T-cell (primary cell): ENCODE measurements around the gene RAP2C. TPM values are rescaled to one million over a fixed set of nuclear protein-coding genes. Genes with fewer than 3 reads are reported as not detected.
A peak's percentile ranks its signal among the peaks of the same experiment; 100 is the strongest.

Experiments
- ATAC-seq, 4 experiments: fragments of 200-7000 bp in 3 of 4; fragments of 150-1000 bp in 1 of 4; cut with Tn5 transposase; replicated peaks in 1 of 4; 1 replicate in 3 of 4; 2 replicates in 1 of 4; pipeline ENCODE4 v1.10.0; 2021; ENCODE audit warnings: moderate library complexity in 3 of 4, mild to moderate bottlenecking in 2 of 4, moderate number of reproducible peaks in 1 of 4
- CTCF ChIA-PET, 2 donors: fragments of 300-600 bp; sonication (Branson Sonifier 250); formaldehyde crosslinking; loops; one replicate each; lab custom pipeline; 2022; ENCODE audit warnings: antibody characterized with exemption in 2 of 2; lab: Charles Lee
- POLR2A ChIA-PET, 2 donors: fragments of 300-600 bp; sonication (Branson Sonifier 250); formaldehyde crosslinking; loops; one replicate each; lab custom pipeline; 2022; ENCODE audit warnings: antibody characterized with exemption in 2 of 2; lab: Charles Lee
- DNase-seq, 35 experiments: peaks; one replicate each; pipeline versions ENCODE4 v3.0.0 to v3.0.0-alpha.2; 2013 to 2023
- H3K27ac ChIP-seq: one replicate; pipeline ENCODE4 v1.5.1; 2013; ENCODE audit warnings: low read length
- H3K27me3 ChIP-seq, 2 experiments: replicated peaks in 1 of 2; 1 replicate in 1 of 2; 2 replicates in 1 of 2; pipeline versions ENCODE4 v1.6.1 to v1.7.0; 2013; ENCODE audit warnings: low read length in 1 of 2, mixed read lengths in 1 of 2; ENCODE audit not compliant: control insufficient read depth in 2 of 2, insufficient read depth in 2 of 2; ENCODE audit errors: extremely low read depth in 1 of 2
- H3K36me3 ChIP-seq, 2 donors: 1 replicate in 1 of 2; 2 replicates in 1 of 2; pipeline versions ENCODE4 v1.6.1 to v1.7.0; 2013; ENCODE audit warnings: low read length in 1 of 2; ENCODE audit not compliant: control insufficient read depth in 2 of 2, insufficient read depth in 1 of 2; ENCODE audit errors: extremely low read depth in 1 of 2
- H3K4me1 ChIP-seq, 2 experiments: 1 replicate in 1 of 2; 2 replicates in 1 of 2; pipeline versions ENCODE4 v1.6.1 to v1.7.0; 2013; ENCODE audit warnings: low read length in 2 of 2, mixed read lengths in 1 of 2; ENCODE audit not compliant: insufficient read depth in 2 of 2, control insufficient read depth in 1 of 2; ENCODE audit errors: extremely low read depth in 1 of 2
- H3K4me3 ChIP-seq, 2 donors: 1 replicate in 1 of 2; 2 replicates in 1 of 2; pipeline versions ENCODE4 v1.5.1 to v1.7.0; 2013; ENCODE audit warnings: mild to moderate bottlenecking in 2 of 2, low read length in 1 of 2, moderate library complexity in 1 of 2; ENCODE audit not compliant: control insufficient read depth in 1 of 2; ENCODE audit errors: extremely low read depth in 1 of 2
- H3K9me3 ChIP-seq: 2 replicates; pipeline ENCODE4 v1.7.0; 2013
- H3K27ac Mint-ChIP-seq, 2 donors: one replicate each; pipeline ENCODE4 v1.8.0; 2020 to 2021; ENCODE audit warnings: mild to moderate bottlenecking in 2 of 2, mixed read lengths in 2 of 2
- H3K27me3 Mint-ChIP-seq, 2 donors: one replicate each; pipeline ENCODE4 v1.8.0; 2021 to 2022; ENCODE audit warnings: mixed read lengths in 2 of 2
- H3K36me3 Mint-ChIP-seq: one replicate; pipeline ENCODE4 v1.8.0; 2021; ENCODE audit warnings: mixed read lengths
- H3K4me1 Mint-ChIP-seq, 3 donors: one replicate each; pipeline ENCODE4 v1.8.0; 2020 to 2022; ENCODE audit warnings: mixed read lengths in 3 of 3, mild to moderate bottlenecking in 1 of 3
- H3K4me3 Mint-ChIP-seq, 3 donors: one replicate each; pipeline ENCODE4 v1.8.0; 2020 to 2022; ENCODE audit warnings: mild to moderate bottlenecking in 3 of 3, mixed read lengths in 3 of 3, moderate library complexity in 3 of 3
- H3K9me3 Mint-ChIP-seq, 3 donors: one replicate each; pipeline ENCODE4 v1.8.0; 2020 to 2022; ENCODE audit warnings: mixed read lengths in 3 of 3
- WGBS: methylation state at CpG from one replicate; pipeline ENCODE4 v1.1.5; 2013; ENCODE audit warnings: missing lambda C conversion rate; ENCODE audit not compliant: insufficient coverage; 5-methylcytosine and 5-hydroxymethylcytosine counted together
- total RNA-seq, 35 experiments: library from RNA in 6 of 35; stranded (reverse) in 6 of 35; fragments of 120-200 nt in 1 of 35; gene quantifications; one replicate each; pipeline versions ENCODE4 v1.2.1 to v1.2.4 and lab custom pipeline; 2013 to 2026

RAP2C gene
- total RNA-seq, 5 donors from 2014 or later (not counting 1 experiment from before 2014, with no cell fraction given): 22.5 to 43.0 (median 26.8) TPM

DNA sequence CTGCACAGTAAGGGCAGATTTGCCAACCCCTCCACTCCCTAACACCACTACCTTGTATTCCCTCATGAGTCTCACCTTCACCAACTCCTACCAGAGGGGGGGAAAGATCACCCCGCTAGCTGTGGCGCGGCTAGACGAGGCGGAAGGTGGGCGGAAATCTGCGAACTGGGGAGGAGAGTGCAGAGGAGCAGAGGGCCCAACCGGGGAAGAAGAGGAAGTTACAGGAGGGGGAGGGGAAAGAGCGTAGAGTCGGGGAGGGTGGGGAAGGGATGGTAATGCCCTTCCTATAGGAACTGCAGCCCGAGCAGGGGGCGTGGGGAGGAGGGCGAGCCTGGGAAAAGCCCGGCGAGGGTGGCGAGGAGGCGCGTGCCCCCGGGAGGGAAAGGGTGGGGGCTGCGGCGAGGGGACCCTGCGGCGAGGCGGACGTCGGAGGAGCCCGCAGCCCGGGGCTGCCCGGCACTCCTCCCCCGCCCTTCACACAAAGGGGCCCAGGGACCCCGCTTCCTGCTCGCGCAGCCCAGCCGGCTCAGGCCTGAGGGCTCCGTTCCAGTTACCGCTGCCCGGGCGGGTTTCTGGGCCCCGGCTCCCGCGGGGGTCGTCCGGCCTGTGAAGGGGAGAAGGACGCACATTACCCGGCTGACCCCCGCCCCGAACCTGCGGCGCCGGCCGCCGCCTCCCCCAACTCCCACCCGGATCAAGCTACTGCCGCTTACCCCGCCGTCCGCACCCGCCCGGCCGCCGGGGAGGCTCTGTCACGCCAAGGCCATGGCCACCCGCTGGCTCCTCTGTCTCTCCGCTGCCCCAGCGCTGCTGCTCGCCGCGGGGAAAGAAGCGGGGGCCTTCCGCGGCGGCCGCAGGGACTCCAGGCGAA is 1.8 kb downstream of the RAP2C start:
- Histone ChIP-seq H3K27me3 (no peaks in the 10 kb centered on the region), H3K4me3 (peak overlapping the region; percentile 69 to 80), H3K36me3 (peaks cover 0 to 4% of the 10 kb centered on the region in 2 donors), H3K4me1 (peaks cover 15 to 26% of the 10 kb centered on the region in 2 experiments), H3K9me3 (no peaks in the 10 kb centered on the region), H3K27ac (peak overlapping the region; percentile 96)
- 0% methylated on average over 10 of the region's 74 CpGs for WGBS
- Mint-ChIP-seq H3K4me3 (peak overlapping the region; percentile 87 to 94 (median 90)), H3K27ac (peak overlapping the region; percentile 86 to 93), H3K9me3 (no peaks in the 10 kb centered on the region), H3K4me1 (peaks cover 32 to 42% (median 42%) of the 10 kb centered on the region in 3 donors), H3K36me3 (peaks cover 16% of the 10 kb centered on the region), H3K27me3 (peaks cover 0 to 10% of the 10 kb centered on the region in 2 donors)
- ATAC-seq (peak; percentile 75 to 83 (median 76)), DNase-seq (peak; percentile 43 to 88 (median 73))
- CTCF ChIA-PET: interaction anchor here in 1 of 2 donors (0.9 kb wide), 1 partner anchor 376 kb away, joined by 5 read pairs; no protein-coding TSS in a partner anchor
- POLR2A ChIA-PET: interaction anchor here (0.6 kb wide), 3 partner anchors 143 to 390 kb away, joined by 3 to 5 read pairs (median 3); no protein-coding TSS in a partner anchor

- peaks cover 15 to 28% of the 10 kb centered on the region in 2 experiments for H3K4me1 ChIP-seq
- Mint-ChIP-seq H3K27me3 (peaks cover 0 to 8% of the 10 kb centered on the region in 2 donors), H3K9me3 (no peaks in the 10 kb centered on the region), H3K27ac (peak overlapping the region; percentile 86 to 93), H3K4me3 (peak overlapping the region; percentile 87 to 94 (median 90)), H3K4me1 (peaks cover 35 to 48% (median 46%) of the 10 kb centered on the region in 3 donors), H3K36me3 (peaks cover 19% of the 10 kb centered on the region)
- peak overlapping the region; percentile 69 to 80 for H3K4me3 ChIP-seq
- no peaks in the 10 kb centered on the region for H3K9me3 ChIP-seq
- peak overlapping the region; percentile 96 for H3K27ac ChIP-seq
- POLR2A ChIA-PET: no interaction called here
- no peaks in the 10 kb centered on the region for H3K27me3 ChIP-seq
- peak in 23 of 35 experiments; percentile 4 to 75 (median 24) for DNase-seq
- peak; percentile 38 to 68 (median 50) for ATAC-seq
- peaks cover 0 to 4% of the 10 kb centered on the region in 2 donors for H3K36me3 ChIP-seq
- CTCF ChIA-PET: interaction anchor here in 1 of 2 donors (0.9 kb wide), 1 partner anchor 375 kb away, joined by 5 read pairs; no protein-coding TSS in a partner anchor
- WGBS: no CpG with 5 or more reads among the region's 11 CpGs
These were observed 2.4 kb downstream of the RAP2C start for GRCh38 chrX:132216806-132217202.

DNA sequence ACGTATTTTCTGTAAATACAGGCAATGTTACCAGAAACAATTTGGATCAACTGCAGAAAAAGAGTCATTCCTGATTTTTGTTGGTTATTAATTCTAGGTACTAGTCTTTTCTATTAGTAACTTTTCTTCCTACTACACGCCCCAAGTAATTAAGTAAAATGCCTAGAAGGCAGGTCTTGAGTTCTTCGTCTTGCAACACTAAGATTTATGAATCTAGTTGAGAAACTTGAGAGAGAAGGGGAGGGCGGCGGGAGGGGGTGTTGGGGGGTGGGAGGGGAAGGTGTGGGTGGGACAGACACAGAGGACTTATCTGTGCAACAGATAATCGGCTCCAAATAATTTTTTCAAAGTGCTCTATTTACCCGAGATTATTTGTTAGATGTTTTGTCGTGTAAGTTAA is 3.0 kb downstream of the RAP2C start:
- Histone ChIP-seq H3K4me1 (peaks cover 15 to 28% of the 10 kb centered on the region in 2 experiments), H3K4me3 (peak overlapping the region; percentile 69 to 80), H3K27me3 (no peaks in the 10 kb centered on the region), H3K9me3 (no peaks in the 10 kb centered on the region), H3K27ac (peak overlapping the region; percentile 96), H3K36me3 (peaks cover 0 to 4% of the 10 kb centered on the region in 2 donors)
- Mint-ChIP-seq H3K9me3 (no peaks in the 10 kb centered on the region), H3K4me3 (peak overlapping the region; percentile 87 to 94 (median 90)), H3K4me1 (peaks cover 41 to 54% (median 52%) of the 10 kb centered on the region in 3 donors), H3K36me3 (peaks cover 24% of the 10 kb centered on the region), H3K27ac (peak overlapping the region; percentile 86 to 93), H3K27me3 (peaks cover 0 to 12% of the 10 kb centered on the region in 2 donors)
- ATAC-seq (no peak), DNase-seq (peak in 8 of 35 experiments; percentile 2 to 14 (median 10))
- CTCF ChIA-PET: interaction anchor here in 1 of 2 donors (0.9 kb wide), 1 partner anchor 374 kb away, joined by 5 read pairs; no protein-coding TSS in a partner anchor
- WGBS: no CpG with 5 or more reads among the region's 8 CpGs
- POLR2A ChIA-PET: no interaction called here

- peaks cover 0 to 4% of the 10 kb centered on the region in 2 donors for H3K36me3 ChIP-seq
- ATAC-seq (no peak), DNase-seq (no peak)
- Mint-ChIP-seq H3K4me3 (peak overlapping the region; percentile 61 to 87 (median 64)), H3K4me1 (peaks cover 53 to 65% (median 61%) of the 10 kb centered on the region in 3 donors), H3K27me3 (peaks cover 0 to 20% of the 10 kb centered on the region in 2 donors), H3K9me3 (no peaks in the 10 kb centered on the region), H3K27ac (peak overlapping the region in 1 of 2 donors; percentile 39), H3K36me3 (peaks cover 30% of the 10 kb centered on the region)
- H3K27ac ChIP-seq: no peak overlapping the region
- no peaks in the 10 kb centered on the region for H3K27me3 ChIP-seq
- no peak overlapping the region for H3K4me3 ChIP-seq
- peaks cover 16 to 29% of the 10 kb centered on the region in 2 experiments for H3K4me1 ChIP-seq
- POLR2A ChIA-PET: no interaction called here
- CTCF ChIA-PET: no interaction called here
- WGBS: no CpG with 5 or more reads among the region's 2 CpGs
- H3K9me3 ChIP-seq: no peaks in the 10 kb centered on the region
These were observed 4.7 kb downstream of the RAP2C start for GRCh38 chrX:132214518-132214917.

- Histone ChIP-seq H3K36me3 (peaks cover 0 to 6% of the 10 kb centered on the region in 2 donors), H3K9me3 (no peaks in the 10 kb centered on the region), H3K4me3 (no peak overlapping the region), H3K27me3 (no peaks in the 10 kb centered on the region), H3K27ac (no peak overlapping the region), H3K4me1 (peaks cover 6 to 16% of the 10 kb centered on the region in 2 experiments)
- Mint-ChIP-seq H3K27me3 (peaks cover 0 to 20% of the 10 kb centered on the region in 2 donors), H3K36me3 (peaks cover 31% of the 10 kb centered on the region), H3K27ac (no peak overlapping the region), H3K4me1 (peaks cover 64 to 66% (median 64%) of the 10 kb centered on the region in 3 donors), H3K9me3 (no peaks in the 10 kb centered on the region), H3K4me3 (peak overlapping the region in 2 of 3 donors; percentile 41 to 43)
- ATAC-seq (no peak), DNase-seq (no peak)
- POLR2A ChIA-PET: no interaction called here
- CTCF ChIA-PET: interaction anchor here in 1 of 2 donors (1.6 kb wide), 1 partner anchor 117 kb away, joined by 5 read pairs; no protein-coding TSS in a partner anchor
These were observed 9.7 kb downstream of the RAP2C start for GRCh38 chrX:132209527-132209926.

DNA sequence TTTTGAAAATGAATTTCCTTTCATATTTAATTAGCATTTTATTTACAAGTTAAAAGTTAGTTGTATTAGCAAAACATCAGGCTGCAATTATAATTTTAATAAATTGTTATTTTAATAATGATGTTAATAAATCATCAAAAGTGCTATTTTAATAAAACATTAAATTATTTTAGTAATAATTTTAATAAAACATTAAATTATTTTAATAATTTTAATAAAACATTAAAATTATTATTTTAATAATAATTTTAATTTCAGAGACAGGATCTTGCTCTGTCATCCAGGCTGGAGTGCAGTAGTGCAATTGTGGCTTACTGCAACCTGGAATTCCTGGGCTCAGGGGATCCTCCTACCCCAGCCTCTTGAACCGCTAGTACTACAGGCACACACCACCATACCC is 10.8 kb downstream of the RAP2C start:
- Mint-ChIP-seq H3K4me3 (no peak overlapping the region), H3K27ac (no peak overlapping the region), H3K36me3 (peaks cover 26% of the 10 kb centered on the region), H3K4me1 (peaks cover 55 to 60% (median 55%) of the 10 kb centered on the region in 3 donors), H3K9me3 (no peaks in the 10 kb centered on the region), H3K27me3 (peaks cover 0 to 15% of the 10 kb centered on the region in 2 donors)
- Histone ChIP-seq H3K27ac (no peak overlapping the region), H3K9me3 (no peaks in the 10 kb centered on the region), H3K27me3 (no peaks in the 10 kb centered on the region), H3K4me3 (no peak overlapping the region), H3K36me3 (peaks cover 0 to 7% of the 10 kb centered on the region in 2 donors), H3K4me1 (peaks cover 6 to 11% of the 10 kb centered on the region in 2 experiments)
- no peak for DNase-seq
- WGBS: no CpG with 5 or more reads among the region's 1 CpG
- CTCF ChIA-PET: interaction anchor here in 1 of 2 donors (1.6 to 2.5 kb wide), 2 partner anchors 11 to 116 kb away, joined by 5 to 10 read pairs; partner anchors contain the start of gene RAP2C
- ATAC-seq: no peak
- POLR2A ChIA-PET: interaction anchor here in 1 of 2 donors (1.6 kb wide), 1 partner anchor 10 kb away, joined by 6 read pairs; the partner anchor contains the start of gene RAP2C
